HUES64 (cell line): ENCODE results near the gene SPSB2.
"Not testable (repeated sequence)": the region's sequence is repeated elsewhere in the genome, so short reads cannot be mapped to it uniquely, and the experiment has no call there.

ENCODE experiments used
- H3K27ac ChIP-seq: 2 replicates; pipeline ENCODE4 v1.7.0; 2013; ENCODE audit warnings: low read depth, low read length, inconsistent platforms
- H3K27me3 ChIP-seq: 2 replicates; pipeline ENCODE4 v1.6.1; 2013; ENCODE audit warnings: mild to moderate bottlenecking, low read length; ENCODE audit not compliant: insufficient read depth
- H3K36me3 ChIP-seq: 2 replicates; pipeline ENCODE4 v1.6.1; 2013; ENCODE audit warnings: mild to moderate bottlenecking, low read length; ENCODE audit not compliant: insufficient read depth
- H3K4me1 ChIP-seq: 2 replicates; pipeline ENCODE4 v1.6.1; 2013; ENCODE audit warnings: mild to moderate bottlenecking, low read length, moderate library complexity; ENCODE audit not compliant: insufficient read depth
- H3K4me3 ChIP-seq: 2 replicates; pipeline ENCODE4 v1.5.1; 2013; ENCODE audit warnings: mild to moderate bottlenecking, low read length, moderate library complexity
- H3K9ac ChIP-seq: 2 replicates; pipeline ENCODE4 v1.6.1; 2013; ENCODE audit warnings: mild to moderate bottlenecking, low read depth, low read length
- H3K9me3 ChIP-seq: 2 replicates; pipeline ENCODE4 v1.6.1; 2013; ENCODE audit warnings: low read depth, low read length; ENCODE audit not compliant: insufficient read depth
- WGBS: fragments of 150-250, 120-280 bp; methylation state at CpG from one replicate; pipeline ENCODE4 v1.1.7; 2013; ENCODE audit warnings: missing lambda C conversion rate; 5-methylcytosine and 5-hydroxymethylcytosine counted together

The SPSB2 gene

GRCh38 chr12:6914246-6914946, 41.3 kb upstream of the SPSB2 start, which contains the start of gene ENO2:
ENO2 (plus strand) TSS chr12:6914580; CDS start chr12:6915833, 1,253 bp downstream.
- H3K36me3 ChIP-seq, result peaks cover 28% of the 10 kb centered on the region
- H3K27ac ChIP-seq, result no peak within 1 kb of the TSS
- H3K9ac ChIP-seq, result peak within 1 kb of the TSS; percentile 77
- peaks cover 14% of the 10 kb centered on the region; the same call in 1 of the 2 replicates for H3K4me1 ChIP-seq
- no peaks in the 10 kb centered on the region for H3K9me3 ChIP-seq
- WGBS, result 2% methylated on average over 68 of the region's 68 CpGs
- peak within 1 kb of the TSS; percentile 92 for H3K4me3 ChIP-seq
- H3K27me3 ChIP-seq, result no peaks in the 10 kb centered on the region

DNA sequence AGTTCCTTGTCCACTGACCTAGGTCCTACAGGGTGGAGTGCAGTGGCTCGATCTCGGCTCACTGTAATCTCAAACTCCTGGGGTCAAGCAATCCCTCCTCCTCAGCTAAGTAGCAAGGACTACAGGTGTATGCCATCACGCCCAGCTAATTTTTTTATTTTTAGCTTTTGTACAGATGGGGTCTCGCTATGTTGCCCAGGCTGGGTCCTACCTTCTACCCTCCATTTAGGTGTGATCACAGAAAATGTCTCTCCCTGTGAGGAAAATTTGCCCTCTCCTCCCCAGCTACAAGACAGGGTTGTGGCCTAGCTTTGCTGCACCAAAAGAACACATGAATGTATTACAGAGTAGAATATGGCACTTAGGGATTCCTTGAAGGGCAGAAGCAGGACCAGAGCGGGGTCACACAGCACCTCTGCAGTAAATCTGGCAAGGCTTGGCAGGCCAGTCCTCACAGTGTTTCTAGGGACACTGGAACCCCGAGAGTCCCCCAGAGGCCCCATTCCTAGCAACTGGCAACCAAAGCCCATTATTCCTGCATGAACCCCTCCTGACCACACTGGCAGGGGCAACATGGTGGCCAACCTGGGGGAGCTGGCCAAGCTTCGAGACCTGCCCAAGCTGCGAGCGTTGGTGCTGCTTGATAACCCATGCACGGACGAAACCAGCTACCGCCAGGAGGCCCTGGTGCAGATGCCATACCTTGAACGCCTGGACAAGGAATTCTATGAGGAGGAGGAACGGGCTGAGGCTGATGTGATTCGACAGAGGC, 39.2 kb upstream of the SPSB2 start:
- H3K36me3 ChIP-seq, result peaks cover 15% of the 10 kb centered on the region
- WGBS, result 93% methylated on average over 15 of the region's 15 CpGs
- peaks cover 14% of the 10 kb centered on the region; the same call in 1 of the 2 replicates for H3K4me1 ChIP-seq
- no peaks in the 10 kb centered on the region for H3K9me3 ChIP-seq
- H3K27me3 ChIP-seq, result no peaks in the 10 kb centered on the region
- H3K9ac ChIP-seq, result no peak overlapping the region
- no peak overlapping the region for H3K27ac ChIP-seq
- H3K4me3 ChIP-seq, result no peak overlapping the region

- WGBS, result 99% methylated on average over 4 of the region's 4 CpGs
- Histone ChIP-seq H3K27ac (no peak overlapping the region), H3K27me3 (no peaks in the 10 kb centered on the region), H3K4me1 (peaks cover 17% of the 10 kb centered on the region), H3K4me3 (no peak overlapping the region), H3K9ac (no peak overlapping the region), H3K9me3 (no peaks in the 10 kb centered on the region), H3K36me3 (no peaks in the 10 kb centered on the region)
Observed at GRCh38 chr12:6909421-6910145, 36.5 kb upstream of the SPSB2 start.

- not testable (repeated sequence) for H3K27ac ChIP-seq, H3K9me3 ChIP-seq, H3K4me3 ChIP-seq, H3K27me3 ChIP-seq, H3K36me3 ChIP-seq, H3K9ac ChIP-seq
- WGBS, result 95% methylated on average over 11 of the region's 11 CpGs
- peaks cover 22% of the 10 kb centered on the region for H3K4me1 ChIP-seq
Observed at GRCh38 chr12:6908141-6908540, 35.0 kb upstream of the SPSB2 start.

DNA sequence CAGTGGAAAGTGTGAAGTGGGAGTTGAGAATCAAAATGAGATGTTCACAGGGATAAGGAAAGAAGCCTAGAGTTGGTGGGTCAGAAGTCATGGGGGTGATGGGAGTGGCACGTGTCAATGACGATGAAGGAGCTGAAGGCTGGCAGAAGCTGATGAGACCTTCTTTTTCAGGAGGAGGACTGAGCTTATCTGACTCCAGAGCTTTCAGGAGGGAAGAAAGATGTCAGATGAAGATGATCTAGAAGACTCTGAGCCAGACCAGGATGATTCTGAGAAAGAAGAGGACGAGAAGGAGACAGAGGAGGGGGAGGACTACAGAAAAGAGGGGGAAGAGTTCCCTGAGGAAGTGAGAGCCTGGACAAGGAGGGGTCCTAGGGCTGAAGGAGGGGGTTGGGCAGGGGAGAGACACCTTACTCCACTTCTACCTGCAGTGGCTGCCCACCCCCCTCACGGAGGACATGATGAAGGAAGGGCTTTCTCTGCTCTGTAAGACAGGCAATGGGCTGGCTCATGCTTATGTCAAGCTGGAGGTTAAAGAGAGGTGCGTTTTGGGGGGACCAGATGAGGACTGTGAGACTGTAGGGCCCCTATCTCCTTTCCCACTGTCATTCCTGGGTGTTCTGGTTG, 32.4 kb upstream of the SPSB2 start:
- Histone ChIP-seq H3K27me3 (no peaks in the 10 kb centered on the region), H3K9me3 (no peaks in the 10 kb centered on the region), H3K27ac (no peak overlapping the region), H3K36me3 (no peaks in the 10 kb centered on the region), H3K4me3 (peak overlapping the region; percentile 68), H3K9ac (0 out of 2 replicates have a peak overlapping the region, but pooled peaks have one; percentile 77), H3K4me1 (peaks cover 18% of the 10 kb centered on the region)
- WGBS, result 58% methylated on average over 5 of the region's 5 CpGs

DNA sequence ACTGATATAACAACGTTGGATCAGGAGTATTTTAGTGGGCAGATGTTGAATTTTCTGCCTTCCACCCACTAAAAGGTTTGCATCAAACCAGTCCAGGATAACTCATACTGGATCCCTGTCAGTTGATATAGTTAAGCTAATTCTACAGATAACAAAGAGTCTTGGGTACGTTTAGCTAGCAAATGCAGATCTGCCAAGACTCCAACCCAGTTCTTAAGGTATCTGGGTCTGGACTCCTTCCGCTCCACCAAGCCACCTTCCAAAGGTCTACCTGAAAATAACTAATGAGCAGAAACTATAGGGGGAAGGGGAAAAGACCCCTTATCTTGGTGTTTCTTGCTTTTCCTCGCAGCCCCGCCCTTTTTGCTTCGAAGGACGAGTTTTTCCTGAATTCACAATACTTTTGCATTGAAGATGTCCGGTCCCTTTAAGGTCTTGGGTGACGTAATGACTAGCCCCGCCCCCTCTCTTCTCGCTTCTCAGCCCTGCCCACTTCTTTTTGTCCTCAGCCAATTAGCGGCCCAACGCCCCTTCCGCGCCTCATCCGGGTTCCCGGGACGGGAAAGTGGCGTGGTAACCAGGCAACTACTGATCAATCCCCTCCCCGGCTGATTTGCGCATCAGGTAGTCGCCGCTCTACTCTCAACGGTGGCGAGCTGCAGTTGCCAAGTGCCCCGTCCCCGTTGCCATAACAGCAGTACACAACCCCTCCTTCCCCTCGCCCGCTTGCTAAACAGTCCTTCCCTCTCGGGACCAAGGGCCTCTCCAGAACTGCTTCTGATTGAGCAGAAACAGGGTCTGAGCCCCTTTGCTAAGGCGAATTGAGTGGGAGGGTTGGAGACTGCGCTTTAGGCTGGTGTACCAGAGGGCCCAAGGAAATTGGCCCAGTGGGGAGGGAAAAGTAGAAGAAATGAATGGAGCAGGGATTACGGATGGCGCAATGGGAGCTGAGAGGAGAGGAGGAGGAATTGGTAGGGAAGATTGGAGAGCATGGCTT, 31.5 kb upstream of the SPSB2 start, which contains the start of gene LRRC23:
LRRC23 (plus strand) TSS at position 543 of the 997 bp plus-strand sequence. CDS start 812 bp downstream, outside the sequence.
- Histone ChIP-seq H3K9me3 (no peaks in the 10 kb centered on the region), H3K4me1 (peaks cover 22% of the 10 kb centered on the region), H3K36me3 (no peaks in the 10 kb centered on the region), H3K27ac (peak within 1 kb of the TSS; percentile 67), H3K27me3 (no peaks in the 10 kb centered on the region), H3K4me3 (peak within 1 kb of the TSS; percentile 68), H3K9ac (peak within 1 kb of the TSS; percentile 77)
- 7% methylated on average over 34 of the region's 34 CpGs for WGBS

DNA sequence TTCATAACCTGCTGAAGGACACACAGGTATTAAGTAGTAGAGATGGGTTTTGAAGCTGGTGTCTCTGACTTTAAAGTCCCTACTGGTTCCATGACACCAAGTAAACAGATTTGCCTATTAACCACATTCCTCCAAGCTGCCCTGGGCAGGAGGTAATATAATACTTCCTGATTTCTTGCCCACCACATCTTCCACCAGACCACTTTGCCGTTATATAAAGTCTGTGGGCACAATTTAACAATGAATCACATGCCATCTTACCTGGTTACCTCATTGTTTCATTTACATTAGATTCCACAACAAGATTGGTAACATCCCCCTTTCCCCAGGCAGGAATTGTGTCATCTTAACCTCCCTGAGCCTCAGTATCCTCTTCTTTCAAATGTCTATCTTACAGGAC, 30.6 kb upstream of the SPSB2 start:
- Histone ChIP-seq H3K4me1 (peaks cover 22% of the 10 kb centered on the region), H3K27me3 (no peaks in the 10 kb centered on the region), H3K9ac (no peak overlapping the region), H3K4me3 (no peak overlapping the region), H3K36me3 (no peaks in the 10 kb centered on the region), H3K9me3 (no peaks in the 10 kb centered on the region), H3K27ac (peak overlapping the region; percentile 37; the same call in 1 of the 2 replicates)
- 91% methylated on average over 1 of the region's 1 CpG for WGBS

DNA sequence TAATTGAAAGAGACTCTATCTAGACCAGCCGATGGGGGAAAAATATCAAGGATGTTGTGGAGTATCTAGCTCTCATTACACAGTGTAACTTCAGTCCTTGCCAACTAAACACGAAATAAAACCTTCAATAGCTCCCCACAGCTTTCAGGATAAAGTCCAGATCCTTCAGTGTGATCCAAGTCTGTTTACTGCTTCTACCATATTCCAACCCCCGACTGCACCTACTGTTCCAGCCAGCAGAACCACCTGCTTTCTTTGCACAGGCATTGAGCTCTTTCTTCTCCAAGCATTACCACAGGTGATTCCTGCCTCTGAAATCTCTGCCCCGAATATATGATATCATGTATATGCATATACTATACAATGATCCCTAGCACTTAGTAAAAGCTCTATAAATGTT, 29.3 kb upstream of the SPSB2 start:
- no peaks in the 10 kb centered on the region for H3K27me3 ChIP-seq
- H3K4me1 ChIP-seq, result peaks cover 22% of the 10 kb centered on the region
- H3K36me3 ChIP-seq, result no peaks in the 10 kb centered on the region
- no peaks in the 10 kb centered on the region for H3K9me3 ChIP-seq
- no peak overlapping the region for H3K9ac ChIP-seq
- H3K4me3 ChIP-seq, result no peak overlapping the region
- 95% methylated on average over 3 of the region's 4 CpGs for WGBS
- H3K27ac ChIP-seq, result no peak overlapping the region

- WGBS, result 84% methylated on average over 10 of the region's 10 CpGs
- H3K4me3 ChIP-seq, result no peak overlapping the region
- no peaks in the 10 kb centered on the region for H3K9me3 ChIP-seq
- H3K27ac ChIP-seq, result no peak overlapping the region
- H3K27me3 ChIP-seq, result no peaks in the 10 kb centered on the region
- no peak overlapping the region for H3K9ac ChIP-seq
- peaks cover 16% of the 10 kb centered on the region for H3K4me1 ChIP-seq
- H3K36me3 ChIP-seq, result no peaks in the 10 kb centered on the region
Observed at GRCh38 chr12:6899837-6900519, 26.9 kb upstream of the SPSB2 start.
